Anterior cingulate cortex (tissue), 58 donors: ENCODE results near the gene CTSD.

ENCODE experiments used
- DNase-seq, 58 donors: peaks; one replicate each; lab custom pipeline; 2025; lab: John Stamatoyannopoulos, UW

CTSD gene

DNA sequence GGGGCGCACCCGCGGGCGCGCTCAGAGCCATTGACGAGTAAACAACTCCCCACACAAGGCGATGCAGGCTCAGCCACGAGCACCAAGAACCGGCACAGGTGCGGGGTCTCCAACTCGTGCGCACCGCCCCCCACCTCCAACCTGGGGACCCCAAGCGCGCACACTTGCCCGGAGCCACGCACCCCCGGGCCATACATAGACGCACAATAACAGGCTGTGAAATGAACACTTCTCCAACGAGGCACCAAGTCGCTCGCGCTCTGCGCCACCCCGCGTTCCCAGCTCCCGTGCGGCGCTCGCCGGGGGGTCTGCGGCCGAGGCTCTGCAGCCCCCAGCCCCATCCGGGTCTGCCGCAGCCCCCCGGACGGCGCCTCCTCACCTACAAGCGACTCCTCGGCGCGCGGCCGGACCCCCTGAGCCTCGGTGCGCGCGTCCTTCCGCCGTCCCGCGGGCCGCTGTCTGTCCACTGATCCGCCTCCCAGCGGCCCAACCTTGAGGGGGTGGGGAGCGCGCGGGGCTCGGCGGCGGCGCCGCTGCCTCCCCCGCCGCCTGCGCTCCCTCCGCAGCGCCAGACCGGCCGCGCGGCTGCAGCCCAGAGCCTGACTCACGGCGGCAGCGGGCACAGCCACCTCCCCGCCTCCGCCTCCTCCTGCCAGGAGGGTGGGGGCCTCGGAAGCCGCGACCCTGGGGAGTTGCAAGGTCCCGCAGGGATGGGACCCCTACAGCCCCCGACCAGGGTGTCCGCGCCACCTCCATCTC is 14.9 kb downstream of the CTSD start:
- peak in 1 of 58 donors; percentile 31 for DNase-seq

DNA sequence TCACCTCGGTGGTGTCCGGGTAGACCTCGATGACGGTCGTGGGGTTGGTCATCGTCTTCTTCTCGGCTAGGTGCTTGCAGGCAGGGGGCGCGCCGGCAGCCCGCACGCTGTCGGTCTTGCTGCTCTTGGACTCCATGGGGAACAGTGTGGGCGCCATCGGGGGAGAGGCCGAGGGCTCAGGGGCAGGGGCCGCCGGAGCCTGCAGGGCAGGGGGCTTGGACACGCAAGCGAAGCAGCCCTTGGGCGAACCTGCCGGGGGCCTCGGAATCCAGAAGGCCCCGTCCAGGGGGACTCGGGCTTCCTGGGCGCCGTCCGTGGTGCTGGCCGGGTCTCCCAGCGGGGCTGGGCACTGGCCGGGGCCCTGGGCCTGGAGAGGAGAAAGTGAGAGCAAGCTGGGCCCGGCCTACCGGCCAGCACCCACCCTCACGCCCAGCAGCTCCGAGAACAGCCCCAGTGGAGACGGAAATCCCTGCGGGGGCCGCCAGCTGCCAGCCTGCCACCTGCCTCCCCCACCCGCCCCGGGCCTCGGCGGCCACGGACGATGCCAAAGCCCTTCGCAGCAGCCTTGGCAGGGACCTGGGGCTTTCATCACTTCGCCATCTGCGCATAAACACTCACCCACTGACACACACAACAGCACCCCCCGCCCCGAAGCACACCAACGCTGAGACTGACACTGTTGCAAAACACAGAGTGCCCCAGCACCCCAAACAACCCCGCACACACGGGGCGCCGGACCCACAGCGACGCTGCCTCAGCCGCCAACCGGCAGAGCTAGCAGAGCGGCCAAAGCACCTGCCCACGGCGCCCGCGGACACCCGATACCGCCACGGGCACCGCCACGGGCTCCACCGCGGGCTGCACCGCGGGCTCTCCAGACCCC is 15.7 kb downstream of the CTSD start:
- peak in 33 of 58 donors; percentile 35 to 72 (median 58) for DNase-seq

DNA sequence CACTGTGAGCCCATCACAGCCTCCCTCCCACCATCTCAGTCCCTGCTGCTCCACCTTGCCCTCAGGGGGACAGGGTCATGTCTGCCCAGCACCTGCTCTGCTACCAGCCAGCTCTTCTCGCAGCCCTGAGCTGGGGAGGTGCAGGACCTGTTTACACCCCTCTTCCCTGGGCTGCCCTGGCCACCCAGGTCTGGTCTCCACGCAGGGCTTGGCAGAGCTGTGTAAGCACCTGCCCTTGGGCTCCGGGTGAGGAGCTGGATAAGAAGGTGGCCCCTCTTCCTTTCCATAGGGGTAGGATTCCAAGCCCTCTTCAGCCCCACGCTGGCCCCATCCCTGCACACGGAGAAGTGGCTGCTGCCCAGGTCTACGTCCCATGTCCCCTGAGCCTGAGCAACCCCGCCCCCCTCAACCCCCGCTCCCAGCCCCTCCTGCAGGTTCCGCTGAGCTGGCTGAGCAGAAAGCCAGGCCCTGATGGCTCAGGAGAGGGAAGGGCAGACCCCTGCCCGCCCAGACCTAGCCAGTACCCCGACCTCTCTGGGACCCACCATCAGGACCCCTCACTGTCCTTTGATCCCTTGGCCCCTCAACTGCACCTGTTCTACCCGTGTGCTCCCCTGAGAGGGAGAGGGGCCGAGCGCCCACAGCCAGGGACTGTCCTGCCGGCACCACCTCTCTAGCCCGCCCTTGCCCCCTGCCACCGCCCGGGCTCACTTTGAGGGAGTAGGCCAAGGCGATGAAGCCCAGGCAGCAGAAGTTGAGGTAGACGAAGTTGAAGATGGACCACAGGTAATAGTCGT is 16.6 kb downstream of the CTSD start:
- DNase-seq = no peak

DNA sequence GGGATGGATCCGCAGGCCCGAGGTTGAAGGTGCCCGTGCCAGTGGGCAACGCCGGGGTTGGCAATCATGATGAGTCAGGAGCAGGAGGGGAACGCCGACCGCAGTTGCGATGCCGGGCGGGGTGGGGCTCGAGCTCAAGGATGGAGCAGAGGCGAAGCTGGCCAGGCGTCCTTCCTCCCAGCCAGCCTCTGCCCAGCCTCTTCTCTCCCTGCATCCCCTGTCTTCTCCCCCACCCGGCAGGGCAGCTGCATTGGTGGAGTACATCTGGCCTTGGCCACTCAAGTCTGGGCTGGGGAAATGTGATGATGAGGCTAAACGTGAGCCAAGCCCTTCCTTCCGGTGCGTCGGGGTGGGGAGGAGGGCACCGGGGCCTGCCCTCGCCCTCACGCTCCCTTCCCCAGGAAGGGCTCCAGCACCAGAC is 17.2 kb downstream of the CTSD start:
- DNase-seq = no peak

DNA sequence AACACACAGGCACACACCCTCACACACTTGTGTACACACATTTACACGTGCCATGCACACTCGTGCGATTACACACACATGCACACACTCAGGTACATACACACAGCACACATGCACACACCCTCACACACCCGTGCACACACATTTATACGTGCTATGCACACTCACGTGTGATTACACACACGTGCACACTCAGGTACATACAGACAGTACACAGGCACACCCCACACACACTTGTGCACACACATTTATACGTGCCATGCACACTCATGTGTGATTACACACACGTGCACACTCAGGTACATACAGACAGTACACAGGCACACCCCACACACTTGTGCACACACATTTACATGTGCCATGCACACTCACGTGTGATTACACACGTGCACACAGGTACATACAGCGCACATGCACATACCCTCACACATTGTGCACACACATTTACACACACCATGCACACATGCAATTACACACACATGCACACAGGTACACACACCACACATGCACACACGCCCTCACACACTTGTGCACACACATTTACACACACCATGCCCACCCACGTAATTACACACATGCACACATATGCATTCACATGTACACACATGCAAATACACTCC is 17.9 kb downstream of the CTSD start:
- no peak for DNase-seq

DNA sequence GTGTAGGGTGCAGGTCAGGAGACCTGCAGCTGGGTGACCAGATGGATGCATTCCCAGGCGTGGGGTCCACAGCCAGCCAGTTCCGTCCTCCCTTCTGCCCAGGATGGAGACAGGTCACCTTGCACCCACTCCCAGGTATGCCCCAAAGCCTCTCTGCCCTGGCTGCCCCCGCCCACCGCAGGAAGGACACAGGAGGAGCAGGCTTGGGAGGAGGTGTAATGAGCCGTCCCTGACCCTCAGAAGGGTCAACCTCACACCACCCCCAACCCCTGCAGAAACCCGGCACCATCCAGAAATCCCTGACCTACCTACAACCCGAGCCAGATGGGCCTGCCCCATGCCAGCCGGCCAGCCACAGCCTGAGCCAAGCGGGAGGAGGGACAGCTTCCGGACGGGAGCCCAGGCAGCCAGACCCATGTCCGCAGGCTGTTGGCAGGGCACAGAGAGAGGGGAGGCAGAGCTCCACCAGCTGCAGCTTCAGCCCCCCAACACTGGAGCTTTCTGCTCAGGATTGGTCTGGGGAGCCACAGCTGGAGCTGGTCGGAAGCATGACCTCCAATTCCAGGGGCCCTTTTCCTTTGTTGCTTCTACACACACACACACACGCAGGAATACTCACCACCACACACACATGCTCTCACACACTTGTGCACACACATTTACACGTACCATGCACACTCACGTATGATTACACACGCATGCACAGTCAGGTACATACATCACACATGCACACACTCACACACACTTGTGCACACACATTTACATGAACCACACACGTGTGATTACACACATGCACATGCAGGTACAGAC is 18.6 kb downstream of the CTSD start:
- DNase-seq = peak in 18 of 58 donors; percentile 25 to 62 (median 43)

DNA sequence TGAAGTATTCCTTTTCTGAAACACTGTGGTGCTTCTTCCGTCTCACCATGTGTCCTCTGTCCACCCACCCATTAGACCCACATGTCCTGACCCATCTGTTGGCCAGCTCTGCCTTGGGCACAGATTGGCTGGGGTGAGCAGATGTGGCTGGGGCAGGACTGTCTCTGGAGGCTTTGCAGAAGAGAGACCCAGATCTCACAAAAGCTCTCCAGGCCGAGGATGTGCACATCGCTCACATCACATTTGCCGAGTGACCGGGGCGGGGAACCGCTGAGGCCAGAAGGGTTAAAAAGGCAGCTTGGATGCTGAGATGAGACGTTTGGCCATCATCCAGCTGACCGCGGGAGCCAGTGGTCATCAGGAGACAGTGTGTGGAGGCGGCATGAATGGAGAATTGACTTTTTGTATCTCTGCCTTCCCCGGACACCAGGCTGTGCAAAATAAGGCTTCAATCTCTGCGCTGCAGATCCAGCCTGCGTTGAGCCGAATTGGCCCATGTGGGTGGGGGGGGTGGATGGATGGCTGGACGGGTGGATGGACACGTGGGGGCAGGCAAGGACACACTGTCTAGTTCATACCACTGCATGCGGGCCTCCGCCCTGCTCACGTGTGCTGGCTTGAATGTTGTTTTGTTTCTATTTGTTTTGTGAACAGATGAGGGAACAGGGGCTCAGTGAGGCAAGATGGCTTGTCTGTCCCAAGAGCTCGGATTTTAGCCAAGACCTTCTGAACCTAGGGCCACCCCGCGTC is 19.4 kb downstream of the CTSD start:
- peak in 19 of 58 donors; percentile 32 to 78 (median 58) for DNase-seq

DNA sequence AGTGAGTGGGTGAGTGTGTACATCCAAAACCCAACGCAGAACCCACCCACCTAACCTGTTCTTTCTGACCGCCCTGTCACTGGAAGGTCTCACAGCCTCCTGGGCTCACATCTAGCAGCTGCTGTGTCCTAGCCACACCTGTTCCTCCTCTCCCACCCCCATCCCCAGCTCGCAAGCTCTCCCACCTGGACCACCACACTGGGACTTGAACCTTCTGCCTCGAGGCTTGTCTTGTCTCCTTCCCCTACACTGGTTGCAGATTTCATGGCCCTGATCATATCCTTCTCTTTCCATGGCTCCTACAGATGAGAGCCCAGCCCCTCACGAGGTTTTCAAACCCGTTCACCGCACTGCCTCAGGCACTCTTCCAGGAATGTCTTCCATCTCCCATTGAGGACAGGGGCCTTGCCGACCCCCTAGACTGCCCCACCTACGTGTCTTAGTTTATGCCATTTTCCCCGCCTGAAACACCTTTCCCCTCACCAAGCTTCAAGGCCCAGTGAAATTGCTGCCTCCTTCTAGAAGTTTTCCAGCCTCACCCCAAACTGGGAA is 20.1 kb downstream of the CTSD start:
- DNase-seq = no peak

DNA sequence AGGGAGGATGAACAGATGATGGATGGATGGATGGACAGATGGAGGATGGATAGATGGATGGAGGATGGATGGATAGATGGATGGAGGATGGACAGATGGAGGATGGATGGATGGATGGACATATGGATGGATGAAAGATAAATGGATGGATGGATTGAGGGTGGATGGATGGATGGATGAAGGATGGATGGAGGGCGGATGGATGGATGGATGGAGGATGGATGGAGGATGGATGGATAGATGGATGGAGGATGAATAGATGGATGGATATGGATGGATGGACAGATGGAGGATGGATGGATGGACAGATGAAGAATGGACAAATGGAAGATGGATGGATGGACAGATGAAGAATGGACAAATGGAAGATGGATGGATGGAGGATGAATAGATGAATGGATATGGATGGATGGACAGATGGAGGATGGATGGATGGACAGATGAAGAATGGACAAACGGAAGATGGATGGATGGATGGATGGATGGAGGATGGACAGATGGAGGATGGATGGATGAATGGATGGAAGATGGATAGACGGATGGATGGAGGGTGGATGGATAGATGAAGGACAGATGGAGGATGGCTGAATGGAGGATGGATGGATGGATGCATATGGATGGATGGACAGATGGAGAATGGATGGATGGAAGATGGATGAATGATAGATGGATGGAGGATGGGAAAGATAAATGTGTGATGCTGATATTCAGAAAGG is 20.7 kb downstream of the CTSD start:
- DNase-seq = no peak

DNA sequence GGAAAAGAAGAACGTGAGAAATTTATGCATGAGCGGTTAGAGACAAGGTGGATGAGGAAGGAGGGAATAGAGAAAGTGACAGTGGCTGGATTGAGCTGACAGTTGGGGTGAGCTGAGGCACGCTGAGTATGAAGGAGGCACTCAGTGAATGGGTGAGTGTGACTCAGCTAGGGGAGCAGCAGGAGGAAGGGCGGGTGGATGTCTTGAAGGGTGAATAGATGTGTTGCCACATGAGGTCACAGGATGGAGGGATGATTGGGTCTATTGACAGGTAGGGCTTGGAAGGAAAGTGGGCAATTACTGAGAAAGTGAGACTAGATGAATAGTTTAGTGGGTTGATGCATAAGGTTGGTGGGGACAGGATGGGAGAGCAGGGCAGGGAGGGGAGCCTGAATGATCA is 21.4 kb downstream of the CTSD start:
- DNase-seq = no peak

DNA sequence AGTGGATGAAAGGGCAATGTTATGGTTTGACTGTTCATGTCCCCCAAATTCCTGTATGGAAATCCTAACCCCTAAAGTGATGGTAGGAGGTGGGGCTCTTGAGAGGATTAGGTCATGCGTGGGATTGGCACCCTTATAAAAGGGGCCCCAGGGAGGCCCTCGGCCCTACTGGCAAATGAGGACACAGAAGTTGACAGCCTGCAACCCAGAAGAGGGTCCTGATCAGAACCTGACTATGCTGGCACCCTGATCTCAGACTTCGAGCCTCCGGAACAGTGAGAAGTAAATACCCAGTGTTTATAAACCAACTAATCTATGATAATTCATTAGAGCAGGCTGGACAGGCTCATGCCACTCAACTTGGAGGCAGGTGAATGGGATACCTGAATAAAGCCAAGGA is 22.0 kb downstream of the CTSD start:
- no peak for DNase-seq

DNA sequence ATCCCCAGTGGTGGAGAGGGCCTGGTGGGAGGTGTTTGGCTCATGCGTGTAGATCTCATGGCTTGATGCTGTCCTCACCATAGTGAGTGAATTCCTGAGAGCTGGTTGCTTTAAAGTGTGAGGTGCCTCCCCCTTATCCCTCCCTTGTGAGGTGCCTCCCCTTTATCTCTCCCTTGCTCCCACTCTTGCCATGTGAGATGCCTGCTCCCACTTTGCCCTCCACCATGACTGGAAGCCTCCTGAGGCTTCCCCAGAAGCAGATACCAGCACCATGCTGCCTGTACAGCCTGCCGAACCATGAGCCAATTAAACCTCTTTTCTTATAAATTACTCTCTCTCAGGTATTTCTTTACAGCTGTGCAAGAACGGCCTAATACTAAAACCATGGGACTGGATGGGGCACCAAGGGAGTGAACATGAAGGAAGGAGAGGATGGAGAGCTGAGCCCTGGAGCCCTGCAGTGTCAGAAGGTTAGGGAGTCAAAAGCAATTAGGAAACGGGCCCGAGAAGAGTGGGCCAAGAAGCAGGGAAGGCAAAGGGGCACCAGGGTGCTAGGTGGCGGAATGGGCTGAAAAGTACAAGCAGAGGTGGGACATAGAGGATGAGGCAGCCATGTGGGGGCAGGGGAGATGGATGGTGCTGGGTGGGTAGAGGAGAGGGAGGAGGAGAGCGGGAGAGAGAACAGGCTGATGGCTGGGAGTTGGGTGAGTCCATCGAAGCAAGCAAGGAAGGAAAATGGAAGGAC is 22.8 kb downstream of the CTSD start:
- no peak for DNase-seq

DNA sequence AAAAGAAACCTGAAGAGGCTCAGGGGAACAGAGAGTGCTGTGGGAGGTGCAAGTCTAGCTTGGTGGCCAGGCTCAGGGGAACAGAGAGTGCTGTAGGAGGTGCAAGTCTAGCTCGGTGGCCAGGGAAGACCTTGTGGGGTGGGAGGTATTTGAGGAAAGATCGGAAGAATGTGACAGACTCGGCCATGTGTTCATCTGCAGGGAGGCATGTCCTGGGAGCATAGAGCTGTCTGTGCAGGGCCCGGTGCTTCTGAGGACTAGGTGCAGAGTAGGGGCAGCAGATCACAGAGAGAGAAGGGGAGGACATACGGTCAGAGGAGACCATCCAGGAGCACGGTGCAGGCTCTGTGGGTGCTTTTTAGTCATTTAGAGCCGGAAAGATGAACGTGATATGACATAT is 24.2 kb downstream of the CTSD start:
- peak in 3 of 58 donors; percentile 48 to 76 (median 53) for DNase-seq

DNA sequence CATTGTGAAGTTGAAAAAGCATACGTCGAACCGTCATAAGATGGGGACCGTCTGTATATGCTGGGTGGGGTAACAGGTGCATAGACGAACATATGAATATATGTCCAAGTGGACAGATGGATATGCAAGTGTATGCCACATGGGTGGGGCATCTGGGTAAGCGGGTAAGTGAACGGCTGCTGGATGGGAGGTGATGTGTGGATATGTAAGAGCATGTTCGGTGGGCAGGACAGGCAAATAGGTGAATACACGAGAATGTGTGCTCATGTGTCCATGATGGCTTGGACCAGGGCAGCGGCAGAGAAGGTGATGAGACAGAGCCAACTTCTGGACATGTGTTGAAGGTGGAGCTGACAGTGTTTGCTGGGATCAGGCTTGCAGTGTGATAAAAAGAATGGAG is 25.3 kb downstream of the CTSD start:
- DNase-seq = no peak

DNA sequence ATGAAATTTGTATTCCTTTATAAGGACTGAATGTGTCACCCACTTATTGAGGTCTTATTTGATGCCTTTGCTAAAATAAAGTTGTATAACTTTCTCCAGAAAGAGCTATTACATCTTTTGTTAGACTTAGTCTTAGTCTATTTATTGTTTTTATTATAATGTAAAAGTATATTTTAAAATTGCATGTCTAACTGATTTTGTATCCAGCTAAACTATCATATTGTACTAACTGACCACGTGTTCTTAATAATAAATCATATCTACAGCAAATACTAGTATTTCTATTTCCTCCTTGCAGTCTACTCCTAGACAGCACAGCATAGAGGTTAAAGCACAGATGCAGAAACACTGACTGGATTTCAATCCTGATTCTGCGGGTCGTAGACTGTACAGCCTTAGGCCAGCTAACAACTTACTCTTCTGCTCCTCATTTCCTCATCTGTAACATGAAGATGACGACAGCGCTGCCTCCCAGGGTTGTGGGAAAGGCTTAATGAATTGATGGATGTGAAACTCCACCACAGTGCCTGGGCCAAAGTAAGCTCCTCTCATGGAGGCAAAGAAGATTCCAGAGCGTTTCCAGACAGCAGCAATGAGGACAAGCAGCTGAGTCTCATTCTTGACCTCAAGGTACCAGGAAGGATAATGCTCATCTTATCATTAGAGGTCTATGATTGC is 26.5 kb downstream of the CTSD start:
- no peak for DNase-seq

DNA sequence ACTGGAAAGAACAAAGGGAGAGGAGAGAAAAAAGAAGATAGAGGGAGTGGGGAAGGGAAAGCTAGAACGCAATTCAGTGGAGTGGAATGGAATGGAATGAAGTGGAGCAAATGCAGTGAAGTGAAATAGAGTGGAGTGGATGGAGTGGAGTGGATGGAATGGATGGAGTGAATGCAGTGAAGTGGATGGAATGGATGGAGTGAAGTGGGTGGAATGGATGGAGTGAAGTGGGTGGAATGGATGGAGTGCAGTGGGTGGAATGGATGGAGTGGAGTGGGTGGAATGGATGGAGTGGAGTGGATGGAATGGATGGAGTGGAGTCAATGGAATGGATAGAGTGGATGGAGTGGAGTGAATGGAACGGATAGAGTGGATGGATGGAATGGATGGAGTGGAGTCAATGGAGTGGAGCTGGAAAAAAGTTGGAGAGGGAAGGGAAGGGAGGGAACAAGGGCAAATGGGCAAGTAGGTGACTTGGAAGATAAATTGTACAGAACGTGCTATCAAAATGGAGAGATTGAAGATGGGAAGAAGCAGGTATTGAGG is 27.2 kb downstream of the CTSD start:
- DNase-seq = no peak
